GM06990 (cell line): ENCODE data around the gene PDPK1.

Experiments used
- DNase-seq: peaks from one replicate; pipeline ENCODE4 v3.0.0-alpha.2; 2011; ENCODE audit not compliant: insufficient read length; ENCODE audit errors: extremely low read depth
- H3K27me3 ChIP-seq: replicated peaks from 2 replicates; pipeline ENCODE4 v1.6.0; 2011; ENCODE audit warnings: low read length; ENCODE audit not compliant: control insufficient read depth, insufficient read depth
- H3K36me3 ChIP-seq: 2 replicates; pipeline ENCODE4 v1.5.1; 2011; ENCODE audit warnings: low read length; ENCODE audit not compliant: control insufficient read depth, insufficient read depth
- H3K4me3 ChIP-seq: replicated peaks from 2 replicates; pipeline ENCODE4 v1.5.1; 2011; ENCODE audit warnings: low read depth, mild to moderate bottlenecking, control low read depth, low read length
- TF ChIP-seq, protein P1 (sequence below): IDR thresholded peaks from 2 replicates; pipeline ENCODE4 v1.5.1; 2011; ENCODE audit warnings: low read length, control low read depth, mild to moderate bottlenecking, inconsistent platforms; ENCODE audit not compliant: insufficient read depth, poor library complexity, severe bottlenecking

PDPK1 gene

DNA sequence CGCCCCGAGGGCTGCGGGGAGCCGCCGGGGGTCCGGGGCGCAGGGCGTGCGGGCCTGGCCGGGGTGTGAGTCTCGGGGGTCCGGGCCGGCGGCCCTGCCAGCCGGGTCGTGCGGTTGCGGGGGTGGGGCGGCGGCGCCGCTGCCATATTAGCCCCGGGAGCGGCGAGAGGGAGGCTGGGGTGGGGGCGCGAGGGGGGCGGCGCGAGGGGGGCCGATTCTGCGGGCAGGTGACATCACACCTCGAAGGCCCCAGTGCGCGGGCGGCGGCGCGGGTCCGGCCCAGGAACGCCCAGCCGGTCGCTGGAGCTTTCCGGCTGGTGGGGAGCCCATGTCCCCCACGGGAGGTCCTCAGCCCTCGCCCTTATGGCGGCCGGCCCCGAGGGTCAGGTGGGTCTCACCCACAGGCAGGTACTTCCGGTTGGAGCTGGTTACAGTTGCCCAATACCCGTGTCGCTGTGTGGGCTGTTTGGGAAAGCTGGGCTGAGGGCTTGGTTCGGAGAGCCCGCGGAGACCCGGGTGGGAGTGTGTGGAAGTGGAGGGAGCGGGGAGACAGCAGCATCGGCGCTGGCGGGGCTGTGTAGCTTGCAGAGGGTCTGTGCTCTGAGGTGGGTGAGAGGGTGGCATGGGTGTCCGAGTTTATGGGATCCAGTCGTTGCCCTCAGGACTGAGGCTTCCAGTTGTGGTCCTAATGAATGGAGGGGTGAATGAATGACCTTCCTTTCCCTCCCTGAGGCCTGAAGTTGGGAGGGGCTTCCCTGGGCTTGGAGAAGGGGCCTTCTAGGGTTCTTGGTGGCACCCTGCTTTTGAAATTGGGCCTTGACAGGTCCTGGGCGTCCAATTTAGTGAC is 23.3 kb upstream of the PDPK1 start:
- Histone ChIP-seq H3K4me3 (peak overlapping the region; percentile 92), H3K27me3 (no peaks in the 10 kb centered on the region), H3K36me3 (peaks cover 12% of the 10 kb centered on the region)
- TF ChIP-seq, protein P1, sequence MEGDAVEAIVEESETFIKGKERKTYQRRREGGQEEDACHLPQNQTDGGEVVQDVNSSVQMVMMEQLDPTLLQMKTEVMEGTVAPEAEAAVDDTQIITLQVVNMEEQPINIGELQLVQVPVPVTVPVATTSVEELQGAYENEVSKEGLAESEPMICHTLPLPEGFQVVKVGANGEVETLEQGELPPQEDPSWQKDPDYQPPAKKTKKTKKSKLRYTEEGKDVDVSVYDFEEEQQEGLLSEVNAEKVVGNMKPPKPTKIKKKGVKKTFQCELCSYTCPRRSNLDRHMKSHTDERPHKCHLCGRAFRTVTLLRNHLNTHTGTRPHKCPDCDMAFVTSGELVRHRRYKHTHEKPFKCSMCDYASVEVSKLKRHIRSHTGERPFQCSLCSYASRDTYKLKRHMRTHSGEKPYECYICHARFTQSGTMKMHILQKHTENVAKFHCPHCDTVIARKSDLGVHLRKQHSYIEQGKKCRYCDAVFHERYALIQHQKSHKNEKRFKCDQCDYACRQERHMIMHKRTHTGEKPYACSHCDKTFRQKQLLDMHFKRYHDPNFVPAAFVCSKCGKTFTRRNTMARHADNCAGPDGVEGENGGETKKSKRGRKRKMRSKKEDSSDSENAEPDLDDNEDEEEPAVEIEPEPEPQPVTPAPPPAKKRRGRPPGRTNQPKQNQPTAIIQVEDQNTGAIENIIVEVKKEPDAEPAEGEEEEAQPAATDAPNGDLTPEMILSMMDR, result no peak
- no peak for DNase-seq

DNA sequence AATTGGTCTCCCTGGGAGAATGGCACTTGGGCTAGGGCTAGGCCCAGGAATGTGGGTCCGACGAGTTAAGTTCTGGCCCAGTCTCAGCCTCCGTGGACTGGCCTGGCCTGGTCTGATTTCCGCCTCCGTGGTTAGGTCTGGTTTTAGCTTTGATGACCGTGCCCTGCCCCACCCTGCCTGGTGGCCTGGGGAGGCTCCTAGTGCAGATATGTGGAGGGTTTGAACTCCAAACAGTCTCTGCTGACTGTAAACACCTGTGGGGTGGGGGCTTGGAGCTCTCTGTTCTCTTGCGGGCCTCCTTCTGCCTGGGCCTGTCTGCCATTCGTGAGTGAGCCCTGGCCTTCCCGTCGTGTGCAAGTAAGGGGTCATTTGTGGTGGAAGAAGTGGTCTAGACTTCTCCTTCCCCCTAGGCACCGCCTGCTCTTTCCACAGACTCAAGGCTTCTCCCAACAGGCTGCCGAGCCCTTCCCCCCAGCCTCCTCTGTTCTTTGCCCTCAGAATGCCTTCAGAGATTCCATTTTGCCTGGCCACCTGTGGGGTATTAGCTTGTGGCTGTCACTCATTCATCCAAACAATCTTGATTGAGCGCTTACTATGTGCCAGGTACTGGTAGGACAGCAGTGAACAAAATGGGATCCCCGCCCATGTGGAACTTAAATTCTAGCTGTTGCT is 22.5 kb upstream of the PDPK1 start:
- peak overlapping the region; percentile 92 for H3K4me3 ChIP-seq
- TF ChIP-seq, protein P1, result no peak
- no peaks in the 10 kb centered on the region for H3K27me3 ChIP-seq
- no peak for DNase-seq
- peaks cover 12% of the 10 kb centered on the region for H3K36me3 ChIP-seq

DNA sequence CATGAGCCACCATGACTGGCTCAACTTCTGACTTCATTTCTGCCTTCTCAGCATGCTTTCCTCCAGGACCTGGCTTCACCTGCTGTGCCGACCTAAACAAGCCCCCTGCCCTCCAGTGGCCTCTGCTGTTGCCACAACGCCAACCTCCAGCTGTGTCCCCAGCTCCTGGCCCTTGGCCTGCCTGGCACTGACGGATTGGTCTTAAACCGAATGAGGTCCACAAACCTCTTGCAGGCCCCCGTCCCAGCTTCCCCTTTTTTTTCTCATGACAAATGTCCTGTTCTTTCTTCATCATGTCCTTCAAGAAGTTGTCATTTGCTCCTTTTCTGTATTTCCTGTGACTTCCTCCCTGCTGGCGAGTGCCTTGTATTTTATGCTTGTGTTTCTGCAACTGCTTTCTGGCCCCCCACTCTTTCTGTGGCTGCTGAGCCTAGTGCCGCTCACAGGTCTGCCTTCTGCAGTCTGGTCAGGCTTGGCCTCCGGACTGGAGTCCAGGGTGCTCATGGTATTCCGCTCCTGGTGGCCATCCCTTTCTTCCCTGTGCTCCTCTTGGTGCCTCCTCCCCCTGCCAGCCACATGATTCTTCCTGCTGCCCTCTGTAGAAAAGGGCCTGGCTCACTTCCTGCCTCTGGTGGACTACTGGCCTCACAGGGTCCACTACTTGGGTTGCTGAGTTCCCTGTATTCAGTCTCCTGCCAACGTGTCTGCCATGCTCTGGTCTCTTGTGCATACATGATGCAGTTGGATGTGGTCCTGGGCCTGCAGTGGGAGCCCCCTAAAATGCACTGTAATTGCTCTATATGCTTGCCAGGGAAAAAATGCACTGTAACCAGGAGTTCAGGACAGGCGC is 21.2 kb upstream of the PDPK1 start:
- peaks cover 12% of the 10 kb centered on the region for H3K36me3 ChIP-seq
- H3K27me3 ChIP-seq, result no peaks in the 10 kb centered on the region
- TF ChIP-seq, protein P1, result no peak
- H3K4me3 ChIP-seq, result no peak overlapping the region
- DNase-seq, result no peak

DNA sequence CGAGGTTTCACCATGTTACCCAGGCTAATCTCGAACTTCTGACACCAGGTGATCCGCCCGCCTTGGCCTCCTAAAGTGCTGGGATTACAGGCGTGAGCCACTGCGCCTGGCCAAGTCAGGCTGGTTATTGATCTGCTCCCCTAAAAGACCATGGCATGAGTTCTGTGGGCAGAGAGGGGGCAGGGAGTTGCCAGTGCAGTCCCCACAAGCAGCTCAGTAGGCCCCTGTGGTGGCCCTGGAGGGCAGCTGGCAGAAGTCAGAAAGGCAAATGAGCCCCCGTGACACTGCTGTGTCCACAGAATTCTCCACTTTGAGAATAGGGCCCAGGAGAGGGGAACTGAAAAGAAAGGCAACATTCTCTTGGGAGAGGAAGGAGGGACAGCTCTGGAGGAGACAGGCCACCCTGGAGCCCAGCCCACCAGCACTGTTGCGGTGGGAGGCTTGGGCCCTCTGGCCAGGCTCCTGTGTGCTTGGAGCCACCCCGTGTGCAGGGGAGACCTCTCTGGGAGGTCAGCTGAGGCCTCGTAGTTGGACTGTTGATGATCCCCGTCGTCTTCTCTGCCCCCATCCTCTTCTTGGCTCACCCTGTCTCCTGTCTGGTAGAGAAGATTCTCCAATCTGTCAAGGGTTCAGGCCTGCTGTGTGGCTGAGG is 19.7 kb upstream of the PDPK1 start:
- peaks cover 12% of the 10 kb centered on the region for H3K36me3 ChIP-seq
- TF ChIP-seq, protein P1, result no peak

DNA sequence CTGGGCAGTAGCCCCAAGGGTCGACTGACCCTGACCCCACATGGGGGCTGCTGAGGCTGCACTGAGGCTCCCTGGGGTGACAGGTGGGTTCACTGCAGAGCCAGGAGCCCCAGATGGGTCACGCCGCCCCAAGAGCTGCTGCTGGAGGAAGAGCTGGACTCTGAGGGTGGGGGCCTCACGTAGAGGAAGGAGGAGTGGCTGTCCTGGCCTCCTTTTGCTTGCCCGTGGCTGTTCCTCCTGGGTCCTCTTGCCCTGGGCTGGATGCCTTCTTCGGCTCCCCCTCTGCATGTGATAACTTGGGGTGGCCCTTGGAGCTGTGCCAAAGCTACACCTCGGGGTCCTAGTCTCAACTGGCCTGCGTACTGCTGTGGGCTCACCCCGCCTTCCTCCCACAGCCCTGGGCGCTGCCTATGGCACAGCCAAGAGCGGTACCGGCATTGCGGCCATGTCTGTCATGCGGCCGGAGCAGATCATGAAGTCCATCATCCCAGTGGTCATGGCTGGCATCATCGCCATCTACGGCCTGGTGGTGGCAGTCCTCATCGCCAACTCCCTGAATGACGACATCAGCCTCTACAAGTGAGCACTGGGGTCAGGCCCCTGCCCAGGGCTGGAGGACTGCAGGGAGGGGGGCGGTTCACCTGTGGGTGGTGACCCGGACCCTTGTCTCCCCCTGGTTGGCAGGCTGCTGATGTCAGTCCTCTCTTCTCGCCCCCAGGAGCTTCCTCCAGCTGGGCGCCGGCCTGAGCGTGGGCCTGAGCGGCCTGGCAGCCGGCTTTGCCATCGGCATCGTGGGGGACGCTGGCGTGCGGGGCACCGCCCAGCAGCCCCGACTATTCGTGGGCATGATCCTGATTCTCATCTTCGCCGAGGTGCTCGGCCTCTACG is 18.8 kb upstream of the PDPK1 start:
- Histone ChIP-seq H3K4me3 (no peak overlapping the region), H3K27me3 (no peaks in the 10 kb centered on the region), H3K36me3 (peaks cover 17% of the 10 kb centered on the region)
- DNase-seq, result no peak
- TF ChIP-seq, protein P1, result no peak

More for the DNA sequence above, 19.7 kb upstream of the PDPK1 start:
- Histone ChIP-seq H3K27me3 (no peaks in the 10 kb centered on the region), H3K4me3 (no peak overlapping the region)
- no peak for DNase-seq
